Measurements from ENCODE around the gene ZC3H10. TPM values are rescaled to one million over a fixed set of nuclear protein-coding genes. Genes with fewer than 3 reads are reported as not detected.

ZC3H10 gene
- total and polyA plus RNA-seq, 2 of the 13 experiments (the other 11 are each of a cell fraction or from before 2014, with no cell fraction given), result 0.70 to 2.3 TPM

GRCh38 chr12:56086096-56086495 lies 32.0 kb upstream of the ZC3H10 start:
- in situ Hi-C loops (cut with HindIII; ENCODE audit: extremely low pct_ligation_motif_present, low pct_unique_long_range_greater_than_20kb), result no loop called here
- Histone ChIP-seq H3K9me3 (ENCODE audit: low read length) (no peaks in the 10 kb centered on the region), H3K4me2 (ENCODE audit: low read depth, low read length) (no peak overlapping the region), H3K79me2 (ENCODE audit: insufficient read depth, low read length) (peaks cover 34% of the 10 kb centered on the region), H2AFZ (ENCODE audit: low read length) (no peak overlapping the region), H3K4me1 (ENCODE audit: insufficient read depth, low read length) (peaks cover 47% of the 10 kb centered on the region), H3K4me3 (replicated peaks in 1 of 3; ENCODE audit: insufficient read depth in 1 of 3, low read depth in 2 of 3, low read length in 3 of 3) (no peak overlapping the region), H3K9ac (ENCODE audit: insufficient read depth, low read depth, low read length) (no peak overlapping the region), H3K27me3 (ENCODE audit: control insufficient read depth in 1 of 2, insufficient read depth in 2 of 2, low read length in 2 of 2) (no peaks in the 10 kb centered on the region; a peak in 1 of 5 replicates), H3K27ac (ENCODE audit: extremely low read length, insufficient read depth, low read length) (no peak overlapping the region), H4K20me1 (ENCODE audit: insufficient read depth, low read length) (peaks cover 16% of the 10 kb centered on the region), H3K36me3 (replicated peaks in 1 of 2; ENCODE audit: control insufficient read depth in 1 of 2, insufficient read depth in 2 of 2, low read length in 2 of 2) (peaks cover 29 to 62% of the 10 kb centered on the region in 2 experiments)
- WGBS (ENCODE audit: low lambda C conversion rate), result 97% methylated on average over 3 of the region's 3 CpGs
- ATAC-seq, result no peak
- ChIA-PET POLR2A (interaction anchor here (0.7 to 10.2 kb wide), 4 partner anchors 9 to 32 kb away, joined by 3 to 279 read pairs (median 6); partner anchors contain the start of genes PA2G4 and ZC3H10), CTCF (ENCODE audit: low intra/inter-chr PET ratio, low total read pairs) (no interaction called here)
- TF ChIP-seq ZNF44 (CRISPR knock-in tag; IDR thresholded peaks at IDR 0.05) (no peak), HNF4G (IDR thresholded peaks at IDR 0.05; ENCODE audit: borderline replicate concordance, low read depth, low read length) (no peak), HNF4G (CRISPR knock-in tag; IDR thresholded peaks at IDR 0.05; ENCODE audit: borderline replicate concordance, low read depth) (no peak), ZNF281 (CRISPR knock-in tag; IDR thresholded peaks at IDR 0.05; ENCODE audit: borderline replicate concordance) (0 out of 2 replicates have a peak, but pooled peaks have one; percentile 11), ZNF20 (CRISPR knock-in tag; IDR thresholded peaks at IDR 0.05) (no peak), STAG1 (CRISPR knock-in tag; IDR thresholded peaks at IDR 0.05) (no peak), TCF7L2 (IDR thresholded peaks at IDR 0.05; ENCODE audit: low read depth, low read length) (no peak)
- no peak for FAIRE-seq
- intact Hi-C loops (cut with micrococcal nuclease; ENCODE audit: unreplicated experiment), result no loop called here
- no peak for DNase-seq (ENCODE audit: low spot score)
- no TSS peak for BruUV-seq (replicated peaks)

Measured in HepG2 (cell line).